Right lobe of liver (tissue), 4 donors: ENCODE results near the gene SSH2.

Source experiments
- CTCF ChIP-seq, 4 donors: fragments of 200-600 bp in 3 of 4; fragments of 450-650 bp in 1 of 4; IDR thresholded peaks; one replicate each; pipeline versions ENCODE4 v1.5.1 to v1.8.0; 2016 to 2022; ENCODE audit warnings: antibody characterized with exemption in 4 of 4, mild to moderate bottlenecking in 2 of 4
- POLR2A ChIP-seq: fragments of 450-650 bp; IDR thresholded peaks from one replicate; pipeline ENCODE4 v1.6.1; 2017; ENCODE audit warnings: antibody characterized with exemption, mild to moderate bottlenecking
- donor health status: DM: no; HTN: no; CAD: no.
- donor health status: DM: no; HTN: no; CAD: no.
- donor health status: DM: no; HTN: yes; CAD: no.

- TF ChIP-seq CTCF (IDR thresholded peaks at IDR 0.05), result no peak
- no peak for TF ChIP-seq POLR2A
Measured at GRCh38 chr17:29622337-29623282, 307.4 kb downstream of the SSH2 start, which contains the start of gene CORO6.
